ENCODE data around the gene PLAAT3.

DNA sequence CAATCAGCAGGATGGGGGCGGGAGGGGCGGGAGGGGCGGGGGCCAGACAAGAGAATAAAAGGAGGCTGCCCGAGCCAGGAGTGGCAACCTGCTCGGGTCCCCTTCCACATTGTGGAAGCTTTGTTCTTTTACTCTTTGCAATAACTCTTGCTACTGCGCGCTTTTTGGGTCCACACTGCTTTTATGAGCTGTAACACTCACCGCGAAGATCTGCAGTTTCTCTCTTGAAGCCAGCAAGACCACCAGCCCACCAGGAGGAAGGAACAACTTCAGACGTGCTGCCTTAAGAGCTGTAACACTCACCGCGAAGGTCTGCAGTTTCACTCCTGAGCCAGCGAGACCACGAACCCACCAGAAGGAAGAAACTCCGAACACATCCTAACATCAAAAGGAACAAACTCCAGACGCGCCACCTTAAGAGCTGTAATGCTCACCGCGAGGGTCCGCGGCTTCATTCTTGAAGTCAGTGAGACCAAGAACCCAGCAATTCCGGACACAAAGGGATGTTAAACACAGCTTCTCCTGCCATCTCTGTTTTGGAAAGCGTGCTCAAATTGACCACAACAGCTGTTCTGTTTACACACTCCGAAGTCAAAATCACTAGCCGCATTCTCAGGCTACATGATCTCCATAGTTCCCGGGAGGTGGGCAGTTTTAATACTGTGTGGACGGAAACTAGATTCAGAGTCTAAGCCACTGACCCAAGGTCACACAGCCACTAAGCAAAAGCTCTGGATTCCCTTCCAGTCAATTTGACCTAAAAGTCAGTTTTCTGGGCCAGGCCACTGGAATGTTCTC lies 62.9 kb downstream of the PLAAT3 start:
- TF ChIP-seq, protein P1, sequence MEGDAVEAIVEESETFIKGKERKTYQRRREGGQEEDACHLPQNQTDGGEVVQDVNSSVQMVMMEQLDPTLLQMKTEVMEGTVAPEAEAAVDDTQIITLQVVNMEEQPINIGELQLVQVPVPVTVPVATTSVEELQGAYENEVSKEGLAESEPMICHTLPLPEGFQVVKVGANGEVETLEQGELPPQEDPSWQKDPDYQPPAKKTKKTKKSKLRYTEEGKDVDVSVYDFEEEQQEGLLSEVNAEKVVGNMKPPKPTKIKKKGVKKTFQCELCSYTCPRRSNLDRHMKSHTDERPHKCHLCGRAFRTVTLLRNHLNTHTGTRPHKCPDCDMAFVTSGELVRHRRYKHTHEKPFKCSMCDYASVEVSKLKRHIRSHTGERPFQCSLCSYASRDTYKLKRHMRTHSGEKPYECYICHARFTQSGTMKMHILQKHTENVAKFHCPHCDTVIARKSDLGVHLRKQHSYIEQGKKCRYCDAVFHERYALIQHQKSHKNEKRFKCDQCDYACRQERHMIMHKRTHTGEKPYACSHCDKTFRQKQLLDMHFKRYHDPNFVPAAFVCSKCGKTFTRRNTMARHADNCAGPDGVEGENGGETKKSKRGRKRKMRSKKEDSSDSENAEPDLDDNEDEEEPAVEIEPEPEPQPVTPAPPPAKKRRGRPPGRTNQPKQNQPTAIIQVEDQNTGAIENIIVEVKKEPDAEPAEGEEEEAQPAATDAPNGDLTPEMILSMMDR (IDR thresholded peaks at IDR 0.05) = no peak
- no peak for TF ChIP-seq POLR2A (IDR thresholded peaks at IDR 0.05)
